ENCODE results near the gene ZNF407.

DNA sequence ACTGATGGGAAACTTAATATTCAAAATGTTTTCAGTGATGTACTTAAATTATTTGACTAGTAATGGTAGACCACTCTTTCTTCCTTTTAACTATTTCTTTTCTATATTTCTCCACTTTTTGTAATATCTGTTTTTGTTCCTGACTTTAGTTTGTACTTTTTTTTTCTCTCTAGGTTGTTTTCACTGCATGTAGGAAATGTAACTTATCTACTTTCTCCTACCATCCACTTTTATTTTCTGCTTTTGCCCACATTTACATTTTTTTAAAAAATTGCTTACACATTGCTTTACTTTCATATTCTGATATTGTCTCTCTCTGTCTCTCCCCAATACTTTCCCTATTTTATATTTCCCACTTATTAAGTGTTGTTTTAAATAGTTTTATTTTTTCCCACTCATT is 47.0 kb downstream of the ZNF407 start:
- TF ChIP-seq, protein P1, sequence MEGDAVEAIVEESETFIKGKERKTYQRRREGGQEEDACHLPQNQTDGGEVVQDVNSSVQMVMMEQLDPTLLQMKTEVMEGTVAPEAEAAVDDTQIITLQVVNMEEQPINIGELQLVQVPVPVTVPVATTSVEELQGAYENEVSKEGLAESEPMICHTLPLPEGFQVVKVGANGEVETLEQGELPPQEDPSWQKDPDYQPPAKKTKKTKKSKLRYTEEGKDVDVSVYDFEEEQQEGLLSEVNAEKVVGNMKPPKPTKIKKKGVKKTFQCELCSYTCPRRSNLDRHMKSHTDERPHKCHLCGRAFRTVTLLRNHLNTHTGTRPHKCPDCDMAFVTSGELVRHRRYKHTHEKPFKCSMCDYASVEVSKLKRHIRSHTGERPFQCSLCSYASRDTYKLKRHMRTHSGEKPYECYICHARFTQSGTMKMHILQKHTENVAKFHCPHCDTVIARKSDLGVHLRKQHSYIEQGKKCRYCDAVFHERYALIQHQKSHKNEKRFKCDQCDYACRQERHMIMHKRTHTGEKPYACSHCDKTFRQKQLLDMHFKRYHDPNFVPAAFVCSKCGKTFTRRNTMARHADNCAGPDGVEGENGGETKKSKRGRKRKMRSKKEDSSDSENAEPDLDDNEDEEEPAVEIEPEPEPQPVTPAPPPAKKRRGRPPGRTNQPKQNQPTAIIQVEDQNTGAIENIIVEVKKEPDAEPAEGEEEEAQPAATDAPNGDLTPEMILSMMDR (conservative IDR thresholded peaks at IDR 0.05; ENCODE audit: low read depth in 2 of 2): no peak
- TF ChIP-seq EZH2 (IDR thresholded peaks at IDR 0.05; ENCODE audit: low read depth, unreplicated experiment) (no peak), EZH2phosphoT487 (IDR thresholded peaks at IDR 0.05; ENCODE audit: unreplicated experiment) (no peak)
- TF ChIP-seq, protein P2, sequence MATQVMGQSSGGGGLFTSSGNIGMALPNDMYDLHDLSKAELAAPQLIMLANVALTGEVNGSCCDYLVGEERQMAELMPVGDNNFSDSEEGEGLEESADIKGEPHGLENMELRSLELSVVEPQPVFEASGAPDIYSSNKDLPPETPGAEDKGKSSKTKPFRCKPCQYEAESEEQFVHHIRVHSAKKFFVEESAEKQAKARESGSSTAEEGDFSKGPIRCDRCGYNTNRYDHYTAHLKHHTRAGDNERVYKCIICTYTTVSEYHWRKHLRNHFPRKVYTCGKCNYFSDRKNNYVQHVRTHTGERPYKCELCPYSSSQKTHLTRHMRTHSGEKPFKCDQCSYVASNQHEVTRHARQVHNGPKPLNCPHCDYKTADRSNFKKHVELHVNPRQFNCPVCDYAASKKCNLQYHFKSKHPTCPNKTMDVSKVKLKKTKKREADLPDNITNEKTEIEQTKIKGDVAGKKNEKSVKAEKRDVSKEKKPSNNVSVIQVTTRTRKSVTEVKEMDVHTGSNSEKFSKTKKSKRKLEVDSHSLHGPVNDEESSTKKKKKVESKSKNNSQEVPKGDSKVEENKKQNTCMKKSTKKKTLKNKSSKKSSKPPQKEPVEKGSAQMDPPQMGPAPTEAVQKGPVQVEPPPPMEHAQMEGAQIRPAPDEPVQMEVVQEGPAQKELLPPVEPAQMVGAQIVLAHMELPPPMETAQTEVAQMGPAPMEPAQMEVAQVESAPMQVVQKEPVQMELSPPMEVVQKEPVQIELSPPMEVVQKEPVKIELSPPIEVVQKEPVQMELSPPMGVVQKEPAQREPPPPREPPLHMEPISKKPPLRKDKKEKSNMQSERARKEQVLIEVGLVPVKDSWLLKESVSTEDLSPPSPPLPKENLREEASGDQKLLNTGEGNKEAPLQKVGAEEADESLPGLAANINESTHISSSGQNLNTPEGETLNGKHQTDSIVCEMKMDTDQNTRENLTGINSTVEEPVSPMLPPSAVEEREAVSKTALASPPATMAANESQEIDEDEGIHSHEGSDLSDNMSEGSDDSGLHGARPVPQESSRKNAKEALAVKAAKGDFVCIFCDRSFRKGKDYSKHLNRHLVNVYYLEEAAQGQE (IDR thresholded peaks at IDR 0.05; ENCODE audit: unreplicated experiment): no peak
- TF ChIP-seq, protein P3, sequence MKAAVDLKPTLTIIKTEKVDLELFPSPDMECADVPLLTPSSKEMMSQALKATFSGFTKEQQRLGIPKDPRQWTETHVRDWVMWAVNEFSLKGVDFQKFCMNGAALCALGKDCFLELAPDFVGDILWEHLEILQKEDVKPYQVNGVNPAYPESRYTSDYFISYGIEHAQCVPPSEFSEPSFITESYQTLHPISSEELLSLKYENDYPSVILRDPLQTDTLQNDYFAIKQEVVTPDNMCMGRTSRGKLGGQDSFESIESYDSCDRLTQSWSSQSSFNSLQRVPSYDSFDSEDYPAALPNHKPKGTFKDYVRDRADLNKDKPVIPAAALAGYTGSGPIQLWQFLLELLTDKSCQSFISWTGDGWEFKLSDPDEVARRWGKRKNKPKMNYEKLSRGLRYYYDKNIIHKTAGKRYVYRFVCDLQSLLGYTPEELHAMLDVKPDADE (IDR thresholded peaks at IDR 0.05): no peak
